Hepatocyte (in vitro differentiated cells): ENCODE data around the gene DNAJB12. TPM values are rescaled to one million over a fixed set of nuclear protein-coding genes. Genes with fewer than 3 reads are reported as not detected.

ENCODE experiments used
- DNase-seq: peaks from one replicate; pipeline ENCODE4 v3.0.0-alpha.2; 2016; ENCODE audit warnings: low spot score
- H2AFZ ChIP-seq: fragments of 200-600 bp; sonication (generic); 2 replicates; pipeline ENCODE4 v1.6.0; 2016; ENCODE audit warnings: antibody characterized with exemption, mild to moderate bottlenecking
- H3K27ac ChIP-seq: fragments of 200-600 bp; sonication (generic); 2 replicates; pipeline ENCODE4 v1.5.1; 2016; ENCODE audit warnings: mild to moderate bottlenecking
- H3K27me3 ChIP-seq: fragments of 200-600 bp; sonication (generic); 2 replicates; pipeline ENCODE4 v1.6.1; 2016
- H3K36me3 ChIP-seq: fragments of 200-600 bp; sonication (generic); replicated peaks from 2 replicates; pipeline ENCODE4 v1.5.1; 2016; ENCODE audit warnings: low read depth; ENCODE audit not compliant: insufficient read depth
- H3K4me1 ChIP-seq: fragments of 200-600 bp; sonication (generic); 2 replicates; pipeline ENCODE4 v1.5.1; 2016; ENCODE audit warnings: mild to moderate bottlenecking, moderate library complexity; ENCODE audit not compliant: insufficient read depth
- H3K4me2 ChIP-seq: fragments of 200-600 bp; sonication (generic); 2 replicates; pipeline ENCODE4 v1.6.0; 2016
- H3K4me3 ChIP-seq: fragments of 200-600 bp; sonication (generic); 2 replicates; pipeline ENCODE4 v1.5.1; 2016; ENCODE audit warnings: mild to moderate bottlenecking
- H3K79me2 ChIP-seq: fragments of 200-600 bp; sonication (generic); 2 replicates; pipeline ENCODE4 v1.6.0; 2017; ENCODE audit warnings: mild to moderate bottlenecking
- H3K9me2 ChIP-seq: fragments of 200-600 bp; sonication (generic); replicated peaks from 2 replicates; pipeline ENCODE4 v1.6.0; 2017; ENCODE audit warnings: mild to moderate bottlenecking; ENCODE audit not compliant: insufficient read depth
- H3K9me3 ChIP-seq: fragments of 200-600 bp; sonication (generic); 2 replicates; pipeline ENCODE4 v1.5.1; 2016; ENCODE audit warnings: low read depth, mild to moderate bottlenecking
- H4K20me1 ChIP-seq: fragments of 200-600 bp; sonication (generic); 2 replicates; pipeline ENCODE4 v1.6.0; 2016; ENCODE audit warnings: mild to moderate bottlenecking; ENCODE audit not compliant: insufficient read depth, poor library complexity, severe bottlenecking
- CTCF ChIP-seq: fragments of 200-600 bp; sonication (generic); IDR thresholded peaks from 2 replicates; pipeline ENCODE4 v1.5.1; 2016; ENCODE audit warnings: antibody characterized with exemption, mild to moderate bottlenecking; ENCODE audit not compliant: poor library complexity
- EZH2 ChIP-seq: fragments of 200-600 bp; sonication (generic); IDR thresholded peaks from 2 replicates; pipeline ENCODE4 v1.6.1; 2016; ENCODE audit warnings: antibody characterized with exemption, mild to moderate bottlenecking, borderline replicate concordance
- EZH2phosphoT487 ChIP-seq: fragments of 200-600 bp; sonication (generic); IDR thresholded peaks from one replicate; pipeline ENCODE4 v1.6.1; 2018; ENCODE audit warnings: antibody characterized with exemption, mild to moderate bottlenecking, low read depth, moderate library complexity; ENCODE audit not compliant: unreplicated experiment, severe bottlenecking
- WGBS: methylation state at CpG from one replicate; pipeline ENCODE4 v1.1.6; 2016; ENCODE audit warnings: low lambda C conversion rate; ENCODE audit errors: missing lambda C conversion rate; 5-methylcytosine and 5-hydroxymethylcytosine counted together
- polyA plus RNA-seq: library from polyadenylated mRNA; unstranded; fragments of >200 nt; fragmentation: Nextera tagmentation; extraction: Ambion mirVana; gene quantifications from 2 replicates; pipeline ENCODE4 v1.2.1, GENCODE V29; 2016
- total RNA-seq: library from RNA; depleted of rRNA; stranded (reverse); fragments of >200 nt; gene quantifications from 2 replicates; pipeline ENCODE4 v1.2.3, GENCODE V29; 2014

The DNAJB12 gene
- total and polyA plus RNA-seq, 2 experiments from 2014 or later = 31.0 to 40.3 TPM

GRCh38 chr10:72329290-72330068 lies 25.2 kb downstream of the DNAJB12 start:
- no peaks in the 10 kb centered on the region for H3K36me3 ChIP-seq
- TF ChIP-seq EZH2 (no peak), EZH2phosphoT487 (no peak), CTCF (no peak)
- peaks cover 43% of the 10 kb centered on the region for H3K4me1 ChIP-seq
- H4K20me1 ChIP-seq = no peaks in the 10 kb centered on the region
- no peak overlapping the region for H2AFZ ChIP-seq
- H3K9me2 ChIP-seq = no peaks in the 10 kb centered on the region
- peak; percentile 4 for DNase-seq
- H3K4me2 ChIP-seq = no peak overlapping the region
- no peak overlapping the region for H3K27ac ChIP-seq
- H3K9me3 ChIP-seq = no peaks in the 10 kb centered on the region
- no peak overlapping the region for H3K4me3 ChIP-seq
- no peaks in the 10 kb centered on the region for H3K79me2 ChIP-seq
- WGBS = 85% methylated on average over 11 of the region's 11 CpGs
- H3K27me3 ChIP-seq = no peaks in the 10 kb centered on the region

GRCh38 chr10:72328829-72329204 lies 25.9 kb downstream of the DNAJB12 start:
- Histone ChIP-seq H3K9me2 (no peaks in the 10 kb centered on the region), H3K79me2 (no peaks in the 10 kb centered on the region), H3K27me3 (no peaks in the 10 kb centered on the region), H3K4me2 (no peak overlapping the region), H3K27ac (no peak overlapping the region), H4K20me1 (no peaks in the 10 kb centered on the region), H3K36me3 (no peaks in the 10 kb centered on the region), H3K9me3 (no peaks in the 10 kb centered on the region), H2AFZ (no peak overlapping the region), H3K4me1 (peaks cover 39% of the 10 kb centered on the region), H3K4me3 (no peak overlapping the region)
- no peak for TF ChIP-seq EZH2
- TF ChIP-seq CTCF = no peak
- TF ChIP-seq EZH2phosphoT487 = no peak
- 59% methylated on average over 5 of the region's 5 CpGs for WGBS
- peak; percentile 4 for DNase-seq

- no peak overlapping the region for H3K4me3 ChIP-seq
Measured at GRCh38 chr10:72328045-72328828, 26.5 kb downstream of the DNAJB12 start.

More at GRCh38 chr10:72328045-72328828, 26.5 kb downstream of the DNAJB12 start:
- Histone ChIP-seq H3K4me1 (peaks cover 38% of the 10 kb centered on the region), H3K9me2 (no peaks in the 10 kb centered on the region), H3K4me2 (no peak overlapping the region), H2AFZ (no peak overlapping the region), H3K9me3 (no peaks in the 10 kb centered on the region), H3K27ac (no peak overlapping the region), H3K79me2 (no peaks in the 10 kb centered on the region), H3K27me3 (no peaks in the 10 kb centered on the region), H3K36me3 (no peaks in the 10 kb centered on the region), H4K20me1 (no peaks in the 10 kb centered on the region)
- DNase-seq = peak; percentile 82
- WGBS = 48% methylated on average over 14 of the region's 14 CpGs
- TF ChIP-seq CTCF (peak; percentile 69), EZH2 (no peak)
